Peyer's patch (tissue), 4 donors: ENCODE measurements around the gene PSAP.

Source experiments
- CTCF ChIP-seq, 6 experiments: fragments of 450-650 bp in 4 of 6; fragments of 200-600 bp in 2 of 6; sonication (generic) in 1 of 6; IDR thresholded peaks; one replicate each; pipeline ENCODE4 v1.5.1; 2017 to 2019; ENCODE audit warnings: antibody characterized with exemption in 6 of 6, mild to moderate bottlenecking in 3 of 6, moderate library complexity in 1 of 6
- POLR2A ChIP-seq, 2 donors: fragments of 450-650 bp; IDR thresholded peaks; one replicate each; pipeline ENCODE4 v1.5.1; 2017; ENCODE audit warnings: antibody characterized with exemption in 2 of 2, mild to moderate bottlenecking in 2 of 2, moderate library complexity in 2 of 2

GRCh38 chr10:71816936-71817618 is 34.0 kb downstream of the PSAP start:
- TF ChIP-seq POLR2A (IDR thresholded peaks at IDR 0.05): no peak
- TF ChIP-seq CTCF (IDR thresholded peaks at IDR 0.05): no peak
